NCI-H510A treated with DMSO at 0.1 percent for 48 hours (cell line): ENCODE data around the gene HUNK.
"Not testable (repeated sequence)": the region's sequence is repeated elsewhere in the genome, so short reads cannot be mapped to it uniquely, and the experiment has no call there.

Source experiments
- DNase-seq: peaks from one replicate; lab custom pipeline; 2025; lab: John Stamatoyannopoulos, UW

HUNK gene

GRCh38 chr21:31918250-31918775 lies 45.5 kb downstream of the HUNK start:
- no peak for DNase-seq

DNA sequence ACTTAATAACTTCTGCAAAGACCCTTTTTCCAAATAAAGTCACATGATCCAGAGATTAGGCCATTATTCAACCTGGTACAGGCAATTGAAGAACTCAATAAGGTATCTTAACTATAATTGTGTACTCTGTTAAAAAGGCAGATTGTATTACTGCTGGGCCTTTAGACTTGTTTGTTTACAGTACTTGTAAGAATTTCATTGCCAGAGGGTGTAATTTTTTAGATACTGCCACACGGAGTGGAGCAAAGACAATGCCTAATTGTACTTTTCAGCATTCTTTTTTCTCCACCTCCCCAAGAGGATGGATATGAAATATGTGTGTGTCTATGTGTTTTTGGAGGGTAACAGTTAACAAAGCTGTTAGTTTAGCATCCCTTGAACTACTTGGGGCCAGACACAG lies 47.5 kb downstream of the HUNK start:
- DNase-seq = no peak

DNA sequence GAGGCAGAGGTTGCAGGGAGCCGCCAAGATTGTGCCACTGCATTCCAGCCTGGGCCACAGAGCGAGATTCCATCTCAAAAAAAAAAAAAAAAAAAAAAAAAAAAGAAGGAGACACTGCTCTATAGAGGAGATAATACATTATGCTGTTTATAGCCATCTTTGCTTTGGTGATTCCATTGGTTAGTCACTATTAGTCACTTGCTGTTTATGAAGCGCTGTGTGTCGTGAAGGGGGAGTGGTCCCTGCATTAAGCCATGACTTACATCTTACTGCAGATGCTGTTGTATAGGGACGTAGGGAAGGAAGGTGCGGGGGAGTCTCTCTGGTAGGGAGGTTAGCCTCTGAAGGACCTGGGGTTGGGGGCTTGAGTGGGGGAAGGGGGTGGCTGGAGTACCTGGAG lies 48.3 kb downstream of the HUNK start:
- DNase-seq = no peak

DNA sequence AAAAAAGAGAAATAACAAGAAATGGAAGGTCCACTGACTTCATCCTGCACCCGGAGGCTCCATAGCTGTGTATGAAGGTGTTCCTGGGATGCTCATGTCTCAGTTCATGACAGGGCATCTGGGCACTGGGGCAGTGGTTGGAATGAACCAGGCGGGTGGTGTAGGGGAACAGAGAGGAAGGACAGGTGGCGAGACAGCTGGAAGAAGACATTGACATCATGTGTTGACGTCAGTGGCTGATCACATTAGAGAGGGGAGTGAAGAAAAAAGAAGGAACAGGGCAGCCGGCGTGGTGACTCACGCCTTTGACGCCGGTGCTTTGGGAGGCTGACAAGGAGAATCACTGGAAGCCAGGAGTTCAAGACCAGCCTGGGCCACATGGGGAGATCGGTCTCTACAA lies 50.1 kb downstream of the HUNK start:
- DNase-seq = no peak

DNA sequence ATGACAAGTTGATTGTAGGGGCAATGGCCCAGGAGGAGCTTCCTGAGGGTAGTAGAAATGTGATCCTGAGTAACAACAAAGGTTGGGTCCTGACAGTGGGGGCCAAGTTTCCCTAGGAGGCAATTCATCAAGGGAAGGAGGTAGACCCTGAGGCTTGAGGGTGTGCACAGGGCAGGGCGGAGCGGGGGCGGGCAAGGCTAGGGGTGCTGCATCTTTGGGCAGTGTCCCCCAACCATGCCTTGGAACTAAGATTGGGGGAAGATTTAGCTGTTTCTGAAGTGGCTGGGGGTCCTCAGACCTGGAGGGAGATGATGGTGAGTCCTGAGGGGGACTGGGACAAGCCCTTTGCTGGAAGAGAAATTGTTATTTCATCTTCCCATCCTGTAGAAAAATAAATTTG lies 50.9 kb downstream of the HUNK start:
- no peak for DNase-seq

- DNase-seq = no peak
Measured at GRCh38 chr21:31924548-31924947, 51.7 kb downstream of the HUNK start.

- no peak for DNase-seq
Measured at GRCh38 chr21:31926498-31926897, 53.7 kb downstream of the HUNK start.

- DNase-seq = no peak
Measured at GRCh38 chr21:31927689-31928353, 55.0 kb downstream of the HUNK start.

- no peak for DNase-seq
Measured at GRCh38 chr21:31928656-31929055, 55.8 kb downstream of the HUNK start.

DNA sequence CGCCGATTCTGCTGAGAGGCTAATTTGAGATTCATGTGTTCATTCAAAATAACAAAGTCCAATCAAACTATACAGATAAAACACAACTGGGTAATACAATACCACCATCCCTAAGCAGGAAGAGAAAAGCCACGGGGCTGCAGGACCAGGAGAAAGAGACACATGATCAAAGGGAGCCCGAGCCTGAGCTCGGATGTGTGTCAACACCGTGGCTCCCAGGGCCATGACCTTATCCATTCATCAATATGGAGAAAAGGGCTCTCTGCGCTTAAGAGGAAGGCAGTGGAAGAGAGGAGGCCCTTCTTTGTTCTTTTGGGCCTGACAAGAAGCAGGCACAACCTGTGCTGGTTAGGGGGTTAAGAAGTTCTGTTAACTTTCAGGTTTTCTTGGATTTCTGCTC lies 56.7 kb downstream of the HUNK start:
- DNase-seq = peak; percentile 85

DNA sequence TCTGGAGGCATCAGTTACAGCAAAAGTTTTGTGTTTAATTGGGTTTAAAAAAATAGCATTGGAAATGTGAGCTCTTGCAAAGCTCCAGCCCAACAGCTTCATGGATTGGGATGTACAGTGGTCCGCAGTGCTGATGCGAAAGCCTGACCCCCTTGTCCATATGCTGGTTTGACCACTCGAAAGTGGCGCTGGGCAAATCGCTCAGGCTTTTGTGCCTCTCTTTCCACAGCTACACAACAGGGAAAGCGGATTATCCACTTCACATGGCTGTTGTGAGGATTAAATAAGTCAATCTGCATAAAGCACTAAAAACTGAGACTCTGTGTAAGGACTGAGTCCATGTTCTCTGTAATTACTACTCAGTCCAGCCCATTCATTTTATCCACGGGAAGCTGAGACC lies 57.2 kb downstream of the HUNK start:
- DNase-seq = no peak

DNA sequence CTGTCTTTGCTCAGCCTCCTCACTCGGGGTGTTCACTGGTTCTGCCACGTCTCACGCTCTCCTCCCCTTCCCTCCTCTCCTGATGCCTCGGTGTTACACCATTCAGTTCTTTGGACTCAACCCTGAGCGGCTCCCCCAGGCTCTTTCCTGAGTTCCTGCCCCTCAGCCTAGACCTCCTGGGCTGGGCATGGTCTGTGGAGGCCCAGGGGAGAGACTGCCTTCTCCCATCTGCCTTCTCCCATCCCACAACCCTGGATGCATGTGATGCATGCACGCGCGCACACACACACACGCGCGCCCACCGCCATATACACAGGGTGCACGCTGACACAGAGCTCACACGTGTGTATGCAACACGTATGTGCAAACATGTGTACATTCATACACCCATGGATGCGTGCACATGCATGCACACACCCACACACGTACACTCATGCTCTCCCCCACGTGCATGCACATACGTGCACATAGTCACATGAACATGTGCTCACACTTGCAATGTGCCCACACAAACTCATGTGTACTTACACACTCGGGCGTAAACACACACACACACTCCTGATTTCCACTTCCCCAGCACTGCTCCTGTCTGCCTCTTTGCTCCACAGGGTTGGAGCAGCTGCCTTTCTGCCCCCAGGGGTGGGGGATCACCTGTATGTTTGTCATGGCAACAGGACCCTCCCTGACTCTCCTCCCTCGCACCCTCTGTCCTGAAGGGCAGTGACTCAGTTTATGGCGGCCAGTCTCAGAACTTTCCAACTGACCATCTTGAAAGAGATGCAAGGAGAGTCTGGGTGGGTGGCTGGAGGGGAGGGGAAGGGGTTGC lies 59.0 kb downstream of the HUNK start:
- DNase-seq = no peak

DNA sequence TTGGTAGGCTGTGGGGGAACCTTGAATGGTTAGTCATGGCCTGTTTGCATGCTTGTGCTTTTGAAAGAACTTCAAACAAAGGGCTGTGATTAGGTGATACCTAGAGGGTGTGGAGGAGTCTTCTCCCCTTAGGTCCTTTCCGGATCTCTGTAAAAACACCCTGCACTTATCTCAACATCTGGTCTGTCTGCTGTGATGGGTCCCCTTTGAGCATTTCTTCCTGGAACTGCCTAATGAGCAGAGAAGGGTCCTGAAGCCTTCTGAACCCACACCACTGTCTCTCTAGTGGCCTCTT lies 59.6 kb downstream of the HUNK start:
- no peak for DNase-seq

DNA sequence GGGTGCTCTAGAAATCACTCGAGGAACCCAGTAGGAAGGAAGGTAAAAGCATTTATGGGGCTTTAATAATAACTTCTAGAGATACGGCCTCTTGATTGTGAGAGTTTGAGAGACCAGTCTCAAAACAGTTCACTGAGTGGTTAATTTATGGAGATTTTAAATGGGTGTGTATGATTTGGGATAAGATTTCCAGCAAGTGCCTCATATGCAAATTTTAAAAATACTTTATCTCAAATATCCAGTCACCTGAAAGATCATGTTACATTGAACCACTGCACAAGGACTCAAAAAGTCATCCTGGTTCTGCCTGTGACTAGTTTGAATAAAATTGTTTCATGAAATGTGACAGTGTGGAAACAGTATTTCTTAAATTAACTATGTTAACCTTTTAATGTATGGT lies 64.5 kb downstream of the HUNK start:
- no peak for DNase-seq

- DNase-seq = no peak
Measured at GRCh38 chr21:31938330-31939301, 65.8 kb downstream of the HUNK start.

- DNase-seq = no peak
Measured at GRCh38 chr21:31941694-31942093, 68.9 kb downstream of the HUNK start.

GRCh38 chr21:31943561-31943960 lies 70.7 kb downstream of the HUNK start:
- DNase-seq = no peak

- no peak for DNase-seq
Measured at GRCh38 chr21:31945141-31945540, 72.3 kb downstream of the HUNK start.

GRCh38 chr21:31945546-31945945 lies 72.7 kb downstream of the HUNK start:
- DNase-seq = no peak

DNA sequence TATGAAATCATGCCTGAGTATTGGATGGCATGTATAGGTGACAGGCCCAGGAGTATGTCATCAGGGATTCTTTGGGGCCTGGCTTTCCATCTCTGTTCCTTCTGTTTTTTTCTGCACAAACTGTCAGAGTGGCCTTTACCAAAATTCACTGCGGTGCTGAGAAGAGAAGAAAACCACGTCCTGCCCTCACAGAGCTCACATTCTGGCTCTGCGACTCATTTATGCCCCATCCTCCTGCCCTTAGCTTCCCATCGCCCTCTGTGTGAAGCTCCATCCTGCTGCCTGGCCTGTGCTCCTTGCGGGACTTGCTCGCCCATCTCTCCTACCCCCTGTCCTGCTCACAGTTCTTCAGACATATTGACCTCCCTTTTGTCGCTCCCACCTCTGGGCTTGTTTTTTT lies 73.4 kb downstream of the HUNK start:
- no peak for DNase-seq

- DNase-seq = not testable (repeated sequence)
Measured at GRCh38 chr21:31946876-31947550, 74.2 kb downstream of the HUNK start.

- DNase-seq = no peak
Measured at GRCh38 chr21:31948676-31949075, 75.9 kb downstream of the HUNK start.
